OCI-LY3 (cell line): Measurements from ENCODE around the gene FLVCR1.

Source experiments
- H2AFZ ChIP-seq: fragments of 200-600, 300-600 bp; shearing (Covaris generic); 2 replicates; pipeline ENCODE4 v1.6.0; 2014; ENCODE audit warnings: antibody characterized with exemption, low read depth, low read length
- H3K27ac ChIP-seq: fragments of 200-600, 300-600 bp; sonication (generic); 2 replicates; pipeline ENCODE4 v1.5.1; 2014; ENCODE audit warnings: mild to moderate bottlenecking, low read length, moderate library complexity, mixed read lengths
- H3K27me3 ChIP-seq: fragments of 200-600, 300-600 bp; sonication (generic); 2 replicates; pipeline ENCODE4 v1.6.1; 2014; ENCODE audit warnings: low read depth, low read length, mixed read lengths
- H3K36me3 ChIP-seq: fragments of 200-600, 300-600 bp; sonication (generic); replicated peaks from 2 replicates; pipeline ENCODE3; 2014; ENCODE audit warnings: low read depth, low read length, mixed read lengths
- H3K4me1 ChIP-seq: fragments of 300-600, 200-600 bp; sonication (generic); 2 replicates; pipeline ENCODE4 v1.6.1; 2014; ENCODE audit warnings: low read length, mixed read lengths
- H3K4me2 ChIP-seq: fragments of 200-600, 300-600 bp; sonication (generic); 2 replicates; pipeline ENCODE4 v1.6.1; 2014; ENCODE audit warnings: low read length, mixed read lengths
- H3K4me3 ChIP-seq: fragments of 300-600, 200-600 bp; sonication (generic); 2 replicates; pipeline ENCODE4 v1.5.1; 2014; ENCODE audit warnings: antibody characterized with exemption, mild to moderate bottlenecking, low read length, moderate library complexity
- H3K79me2 ChIP-seq: fragments of 300-600, 200-600 bp; shearing (Covaris generic); 2 replicates; pipeline ENCODE4 v1.6.1; 2014; ENCODE audit warnings: mild to moderate bottlenecking, low read length, mixed read lengths
- H3K9ac ChIP-seq: fragments of 300-600, 200-600 bp; shearing (Covaris generic); 2 replicates; pipeline ENCODE4 v1.6.0; 2014; ENCODE audit warnings: mild to moderate bottlenecking, low read length, moderate library complexity
- H3K9me3 ChIP-seq: fragments of 200-600, 300-600 bp; shearing (Covaris generic); 2 replicates; pipeline ENCODE4 v1.6.1; 2014; ENCODE audit warnings: low read length, mixed read lengths; ENCODE audit not compliant: insufficient read depth
- H4K20me1 ChIP-seq: fragments of 200-600, 300-600 bp; sonication (generic); 2 replicates; pipeline ENCODE4 v1.6.1; 2016; ENCODE audit warnings: low read length, mixed read lengths; ENCODE audit not compliant: insufficient read depth
- EZH2phosphoT487 ChIP-seq: fragments of 200-600 bp; shearing (Covaris generic); IDR thresholded peaks from 2 replicates; pipeline ENCODE4 v1.6.1; 2018; ENCODE audit warnings: antibody characterized with exemption, mixed run types, low read depth
- TF ChIP-seq, protein P1 (sequence below): fragments of 200-600, 300-600 bp; sonication (generic); IDR thresholded peaks from 2 replicates; pipeline ENCODE4 v1.5.1; 2014; ENCODE audit warnings: antibody characterized with exemption, low read length, low read depth

The FLVCR1 gene

DNA sequence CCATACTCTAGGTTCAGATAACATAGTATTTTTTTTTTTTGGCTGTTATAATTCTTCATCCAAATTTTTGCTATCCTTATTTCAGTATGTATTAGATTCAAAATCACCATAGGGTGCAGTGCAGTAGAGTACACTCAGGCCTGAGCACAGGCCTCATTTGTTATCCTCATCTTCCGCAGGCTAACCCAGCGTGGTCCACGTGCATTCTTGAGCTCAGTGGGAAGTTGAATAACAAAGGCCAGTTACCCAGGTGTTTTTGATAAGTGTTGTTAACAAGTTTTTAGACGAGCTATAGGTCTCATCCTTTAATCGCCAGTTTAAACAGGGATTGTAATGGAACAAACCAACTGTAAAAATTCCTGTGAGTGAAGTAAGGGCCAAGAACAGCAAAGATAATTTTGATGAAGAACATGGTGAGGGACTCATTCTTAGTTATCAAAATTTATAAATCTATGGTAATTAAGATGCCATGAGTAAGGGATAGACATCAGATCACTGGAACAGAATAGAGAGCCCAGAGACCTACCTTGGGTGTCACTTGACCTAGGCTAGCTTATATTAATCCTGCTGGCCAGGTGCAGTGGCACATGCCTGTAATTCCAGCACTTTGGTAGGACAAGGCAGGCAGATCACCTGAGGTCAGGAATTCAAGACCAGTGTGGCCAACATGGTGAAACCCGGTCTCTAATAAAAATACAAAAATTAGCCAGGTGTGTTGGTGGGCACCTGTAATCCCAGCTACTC is 22.0 kb downstream of the FLVCR1 start:
- H3K79me2 ChIP-seq = peaks cover 18% of the 10 kb centered on the region
- H3K9ac ChIP-seq = no peak overlapping the region
- no peaks in the 10 kb centered on the region for H3K27me3 ChIP-seq
- H3K9me3 ChIP-seq = no peaks in the 10 kb centered on the region
- peaks cover 43% of the 10 kb centered on the region for H3K36me3 ChIP-seq
- H4K20me1 ChIP-seq = no peaks in the 10 kb centered on the region; the same call in 1 of the 2 replicates
- no peaks in the 10 kb centered on the region for H3K4me1 ChIP-seq
- TF ChIP-seq EZH2phosphoT487 = no peak
- TF ChIP-seq, protein P1, sequence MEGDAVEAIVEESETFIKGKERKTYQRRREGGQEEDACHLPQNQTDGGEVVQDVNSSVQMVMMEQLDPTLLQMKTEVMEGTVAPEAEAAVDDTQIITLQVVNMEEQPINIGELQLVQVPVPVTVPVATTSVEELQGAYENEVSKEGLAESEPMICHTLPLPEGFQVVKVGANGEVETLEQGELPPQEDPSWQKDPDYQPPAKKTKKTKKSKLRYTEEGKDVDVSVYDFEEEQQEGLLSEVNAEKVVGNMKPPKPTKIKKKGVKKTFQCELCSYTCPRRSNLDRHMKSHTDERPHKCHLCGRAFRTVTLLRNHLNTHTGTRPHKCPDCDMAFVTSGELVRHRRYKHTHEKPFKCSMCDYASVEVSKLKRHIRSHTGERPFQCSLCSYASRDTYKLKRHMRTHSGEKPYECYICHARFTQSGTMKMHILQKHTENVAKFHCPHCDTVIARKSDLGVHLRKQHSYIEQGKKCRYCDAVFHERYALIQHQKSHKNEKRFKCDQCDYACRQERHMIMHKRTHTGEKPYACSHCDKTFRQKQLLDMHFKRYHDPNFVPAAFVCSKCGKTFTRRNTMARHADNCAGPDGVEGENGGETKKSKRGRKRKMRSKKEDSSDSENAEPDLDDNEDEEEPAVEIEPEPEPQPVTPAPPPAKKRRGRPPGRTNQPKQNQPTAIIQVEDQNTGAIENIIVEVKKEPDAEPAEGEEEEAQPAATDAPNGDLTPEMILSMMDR = no peak
- H3K4me3 ChIP-seq = no peak overlapping the region
- no peak overlapping the region for H3K4me2 ChIP-seq
- H2AFZ ChIP-seq = no peak overlapping the region
- no peak overlapping the region for H3K27ac ChIP-seq

DNA sequence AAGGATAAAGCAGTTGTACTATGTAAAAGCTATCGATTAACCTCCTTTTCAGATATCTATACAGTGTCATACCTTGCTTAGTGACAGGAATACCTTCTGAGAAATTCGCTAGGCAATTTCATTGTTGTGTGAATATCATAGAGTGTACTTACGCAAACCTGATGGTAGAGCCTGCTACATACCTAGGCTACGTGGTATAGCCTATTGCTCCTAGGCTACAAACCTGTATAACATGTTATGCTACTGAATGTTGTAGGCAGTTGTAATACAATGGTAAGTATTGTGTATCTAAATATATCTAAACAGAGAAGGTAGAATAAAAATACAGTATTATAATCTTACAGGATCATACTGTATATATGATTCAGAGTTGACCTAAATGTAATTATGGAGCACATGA is 26.5 kb downstream of the FLVCR1 start:
- Histone ChIP-seq H3K27me3 (no peaks in the 10 kb centered on the region), H2AFZ (no peak overlapping the region), H3K9me3 (no peaks in the 10 kb centered on the region), H3K4me3 (no peak overlapping the region), H3K9ac (no peak overlapping the region), H3K4me2 (no peak overlapping the region), H3K36me3 (peaks cover 68% of the 10 kb centered on the region), H3K27ac (no peak overlapping the region), H3K4me1 (no peaks in the 10 kb centered on the region), H4K20me1 (no peaks in the 10 kb centered on the region; the same call in 1 of the 2 replicates), H3K79me2 (peaks cover 6% of the 10 kb centered on the region; the same call in 1 of the 2 replicates)
- TF ChIP-seq EZH2phosphoT487 = no peak
- TF ChIP-seq, protein P1 = no peak

DNA sequence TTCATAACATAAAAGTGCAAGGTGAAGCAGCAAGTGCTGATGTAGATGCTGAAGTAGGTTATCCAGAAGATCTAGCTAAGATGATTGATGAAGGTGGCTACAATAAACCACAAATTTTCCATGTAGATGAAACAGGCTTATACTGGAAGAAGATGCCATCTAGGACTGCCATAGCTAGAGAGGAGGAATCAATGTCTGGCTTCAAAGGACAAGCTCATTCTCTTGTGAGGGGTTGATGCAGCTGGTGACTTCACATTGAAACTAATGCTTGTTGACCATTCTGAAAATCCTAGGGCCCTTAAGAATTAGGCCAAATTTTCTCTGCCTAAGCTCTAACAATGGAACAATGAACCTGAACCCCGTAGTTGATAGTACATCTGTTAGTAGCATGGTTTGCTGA is 34.0 kb downstream of the FLVCR1 start:
- H3K4me2 ChIP-seq = no peak overlapping the region
- no peak overlapping the region for H3K4me3 ChIP-seq
- H3K27me3 ChIP-seq = no peaks in the 10 kb centered on the region
- peaks cover 76% of the 10 kb centered on the region for H3K36me3 ChIP-seq
- H4K20me1 ChIP-seq = no peaks in the 10 kb centered on the region
- H2AFZ ChIP-seq = no peak overlapping the region
- TF ChIP-seq EZH2phosphoT487 = no peak
- TF ChIP-seq, protein P1 = no peak
- no peak overlapping the region for H3K27ac ChIP-seq
- no peak overlapping the region for H3K9ac ChIP-seq
- H3K9me3 ChIP-seq = no peaks in the 10 kb centered on the region
- H3K79me2 ChIP-seq = no peaks in the 10 kb centered on the region
- H3K4me1 ChIP-seq = no peaks in the 10 kb centered on the region

DNA sequence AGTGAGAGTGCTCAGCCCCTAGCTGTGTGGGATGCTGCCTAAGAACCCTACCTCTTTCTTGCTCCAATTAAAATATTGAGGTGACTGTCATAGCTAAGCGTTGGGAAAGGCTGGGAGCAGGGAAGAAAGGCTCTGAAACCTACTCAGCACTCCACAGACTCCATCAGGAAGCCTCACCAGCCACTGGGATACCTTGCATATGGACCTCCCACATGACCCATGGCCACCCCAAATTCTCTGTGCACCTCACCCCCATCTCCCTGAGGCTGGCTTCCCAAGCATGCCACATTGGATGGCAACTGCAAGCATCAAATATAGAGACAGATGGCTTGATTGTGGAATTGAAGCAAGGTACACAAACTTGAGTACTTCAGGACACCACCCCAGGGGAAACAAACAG is 41.8 kb downstream of the FLVCR1 start:
- H3K27me3 ChIP-seq = no peaks in the 10 kb centered on the region
- H4K20me1 ChIP-seq = no peaks in the 10 kb centered on the region
- H2AFZ ChIP-seq = no peak overlapping the region
- H3K9ac ChIP-seq = no peak overlapping the region
- peaks cover 11% of the 10 kb centered on the region; the same call in 1 of the 2 replicates for H3K9me3 ChIP-seq
- H3K4me2 ChIP-seq = no peak overlapping the region
- TF ChIP-seq, protein P1 = no peak
- no peak for TF ChIP-seq EZH2phosphoT487
- no peaks in the 10 kb centered on the region for H3K79me2 ChIP-seq
- no peaks in the 10 kb centered on the region for H3K4me1 ChIP-seq
- peaks cover 65% of the 10 kb centered on the region for H3K36me3 ChIP-seq
- no peak overlapping the region for H3K4me3 ChIP-seq
- H3K27ac ChIP-seq = no peak overlapping the region
